Uterus (tissue), 2 donors: Measurements from ENCODE around the gene TRIM7.

ENCODE experiments used
- POLR2A ChIP-seq, 2 donors: fragments of 450-650 bp; IDR thresholded peaks; one replicate each; pipeline ENCODE4 v1.6.1; 2016; ENCODE audit warnings: antibody characterized with exemption in 2 of 2, mild to moderate bottlenecking in 1 of 2, moderate library complexity in 1 of 2
- TF ChIP-seq, protein P1 (sequence below), 4 experiments: fragments of 200-600 bp in 2 of 4; fragments of 450-650 bp in 2 of 4; sonication (generic) in 2 of 4; IDR thresholded peaks; one replicate each; pipeline ENCODE4 v1.5.1; 2016 to 2019; ENCODE audit warnings: antibody characterized with exemption in 4 of 4, mild to moderate bottlenecking in 2 of 4, moderate library complexity in 1 of 4

DNA sequence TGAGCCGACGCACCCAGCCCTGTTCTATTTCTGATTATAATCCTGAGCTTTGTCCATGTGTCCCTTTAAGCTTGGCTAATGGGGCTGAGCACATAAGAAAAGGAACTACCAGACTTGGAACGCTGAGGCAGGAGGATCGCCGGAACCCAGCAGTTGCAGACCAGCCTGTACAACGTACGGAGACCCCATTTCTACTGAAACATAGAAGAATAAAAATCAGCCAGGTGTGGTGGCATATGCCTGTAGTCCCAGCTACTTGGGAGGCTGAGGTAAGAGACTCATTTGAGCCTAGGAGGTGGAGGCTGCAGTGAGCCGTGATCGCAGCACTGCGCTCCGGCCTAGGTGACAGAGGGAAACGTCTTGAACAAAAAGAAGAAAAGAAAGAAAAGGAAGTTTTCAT, 22.3 kb downstream of the TRIM7 start:
- no peak for TF ChIP-seq POLR2A (IDR thresholded peaks at IDR 0.05)
- TF ChIP-seq, protein P1, sequence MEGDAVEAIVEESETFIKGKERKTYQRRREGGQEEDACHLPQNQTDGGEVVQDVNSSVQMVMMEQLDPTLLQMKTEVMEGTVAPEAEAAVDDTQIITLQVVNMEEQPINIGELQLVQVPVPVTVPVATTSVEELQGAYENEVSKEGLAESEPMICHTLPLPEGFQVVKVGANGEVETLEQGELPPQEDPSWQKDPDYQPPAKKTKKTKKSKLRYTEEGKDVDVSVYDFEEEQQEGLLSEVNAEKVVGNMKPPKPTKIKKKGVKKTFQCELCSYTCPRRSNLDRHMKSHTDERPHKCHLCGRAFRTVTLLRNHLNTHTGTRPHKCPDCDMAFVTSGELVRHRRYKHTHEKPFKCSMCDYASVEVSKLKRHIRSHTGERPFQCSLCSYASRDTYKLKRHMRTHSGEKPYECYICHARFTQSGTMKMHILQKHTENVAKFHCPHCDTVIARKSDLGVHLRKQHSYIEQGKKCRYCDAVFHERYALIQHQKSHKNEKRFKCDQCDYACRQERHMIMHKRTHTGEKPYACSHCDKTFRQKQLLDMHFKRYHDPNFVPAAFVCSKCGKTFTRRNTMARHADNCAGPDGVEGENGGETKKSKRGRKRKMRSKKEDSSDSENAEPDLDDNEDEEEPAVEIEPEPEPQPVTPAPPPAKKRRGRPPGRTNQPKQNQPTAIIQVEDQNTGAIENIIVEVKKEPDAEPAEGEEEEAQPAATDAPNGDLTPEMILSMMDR (IDR thresholded peaks at IDR 0.05), result no peak
